ENCODE measurements around the gene FGF12. TPM values are rescaled to one million over a fixed set of nuclear protein-coding genes. Genes with fewer than 3 reads are reported as not detected.

Gene FGF12
- total RNA-seq, 1 experiment from 2014 or later: 9.7 TPM

DNA sequence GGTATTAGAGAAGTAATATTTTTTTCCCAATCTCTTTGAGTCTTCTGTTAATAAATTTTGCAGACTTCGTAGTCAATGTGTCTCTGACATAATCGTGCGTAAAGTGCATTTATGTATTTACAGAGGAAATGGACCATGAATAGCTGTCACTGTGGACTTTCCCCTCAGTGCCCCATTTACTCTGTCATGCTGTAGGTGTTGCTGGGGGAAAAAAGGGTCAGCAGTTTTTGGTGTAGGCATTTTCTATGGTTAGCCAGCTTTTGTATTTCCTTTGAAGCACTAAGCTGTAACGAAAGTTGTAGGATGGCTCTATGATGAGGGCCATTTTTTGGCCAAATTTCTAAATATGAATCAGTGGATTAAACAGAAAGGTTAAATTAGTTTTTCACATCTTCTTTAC lies 598.4 kb downstream of the FGF12 start:
- Mint-ChIP-seq H3K9me3 (ENCODE audit: low read depth, unreplicated experiment) (no peaks in the 10 kb centered on the region), H3K4me3 (ENCODE audit: low read depth, unreplicated experiment) (no peak overlapping the region), H3K27me3 (ENCODE audit: unreplicated experiment) (no peaks in the 10 kb centered on the region), H3K36me3 (ENCODE audit: insufficient read depth, unreplicated experiment) (no peaks in the 10 kb centered on the region), H3K27ac (ENCODE audit: unreplicated experiment) (no peak overlapping the region), H3K4me1 (ENCODE audit: low read depth, unreplicated experiment) (no peaks in the 10 kb centered on the region)
- BruUV-seq (replicated peaks): no TSS peak
- CTCF ChIA-PET: interaction anchor here (1.5 to 1.6 kb wide), 2 partner anchors 294 to 316 kb away, joined by 5 to 9 read pairs; no protein-coding TSS in a partner anchor
- no peak for DNase-seq
- TF ChIP-seq, protein P1, sequence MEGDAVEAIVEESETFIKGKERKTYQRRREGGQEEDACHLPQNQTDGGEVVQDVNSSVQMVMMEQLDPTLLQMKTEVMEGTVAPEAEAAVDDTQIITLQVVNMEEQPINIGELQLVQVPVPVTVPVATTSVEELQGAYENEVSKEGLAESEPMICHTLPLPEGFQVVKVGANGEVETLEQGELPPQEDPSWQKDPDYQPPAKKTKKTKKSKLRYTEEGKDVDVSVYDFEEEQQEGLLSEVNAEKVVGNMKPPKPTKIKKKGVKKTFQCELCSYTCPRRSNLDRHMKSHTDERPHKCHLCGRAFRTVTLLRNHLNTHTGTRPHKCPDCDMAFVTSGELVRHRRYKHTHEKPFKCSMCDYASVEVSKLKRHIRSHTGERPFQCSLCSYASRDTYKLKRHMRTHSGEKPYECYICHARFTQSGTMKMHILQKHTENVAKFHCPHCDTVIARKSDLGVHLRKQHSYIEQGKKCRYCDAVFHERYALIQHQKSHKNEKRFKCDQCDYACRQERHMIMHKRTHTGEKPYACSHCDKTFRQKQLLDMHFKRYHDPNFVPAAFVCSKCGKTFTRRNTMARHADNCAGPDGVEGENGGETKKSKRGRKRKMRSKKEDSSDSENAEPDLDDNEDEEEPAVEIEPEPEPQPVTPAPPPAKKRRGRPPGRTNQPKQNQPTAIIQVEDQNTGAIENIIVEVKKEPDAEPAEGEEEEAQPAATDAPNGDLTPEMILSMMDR (IDR thresholded peaks at IDR 0.05; ENCODE audit: unreplicated experiment): no peak
- intact Hi-C loops (cut with micrococcal nuclease; ENCODE audit: unreplicated experiment): loop anchor here (10.0 kb wide), 1 partner anchor 714 kb away; no protein-coding TSS in a partner anchor

DNA sequence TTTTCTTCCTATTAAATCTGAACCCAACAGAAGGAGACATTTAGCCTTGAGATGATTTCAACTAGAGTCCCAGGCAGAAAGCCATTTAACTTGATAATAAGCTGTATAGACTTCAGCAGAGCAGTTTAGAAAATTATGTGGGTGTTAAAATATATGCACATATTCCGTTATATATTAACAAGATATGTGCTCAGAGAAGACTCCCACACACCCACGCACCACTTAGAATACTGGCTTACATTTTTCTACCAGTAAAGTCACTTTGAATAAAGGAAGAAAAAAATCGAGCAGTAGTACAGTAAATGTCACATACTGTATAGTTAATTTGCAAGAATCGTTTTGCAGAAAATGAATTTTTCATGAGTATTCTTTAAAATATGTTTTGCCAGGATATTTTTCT lies 599.3 kb downstream of the FGF12 start:
- no peak for DNase-seq
- Mint-ChIP-seq H3K27me3 (ENCODE audit: unreplicated experiment) (no peaks in the 10 kb centered on the region), H3K36me3 (ENCODE audit: insufficient read depth, unreplicated experiment) (no peaks in the 10 kb centered on the region), H3K27ac (ENCODE audit: unreplicated experiment) (no peak overlapping the region), H3K9me3 (ENCODE audit: low read depth, unreplicated experiment) (no peaks in the 10 kb centered on the region), H3K4me1 (ENCODE audit: low read depth, unreplicated experiment) (no peaks in the 10 kb centered on the region), H3K4me3 (ENCODE audit: low read depth, unreplicated experiment) (no peak overlapping the region)
- BruUV-seq (replicated peaks): no TSS peak
- intact Hi-C loops (cut with micrococcal nuclease; ENCODE audit: unreplicated experiment): loop anchor here (10.0 kb wide), 1 partner anchor 713 kb away; no protein-coding TSS in a partner anchor
- TF ChIP-seq, protein P1 (IDR thresholded peaks at IDR 0.05; ENCODE audit: unreplicated experiment): no peak
- CTCF ChIA-PET: interaction anchor here (1.5 to 1.6 kb wide), 2 partner anchors 295 to 316 kb away, joined by 5 to 9 read pairs; no protein-coding TSS in a partner anchor

DNA sequence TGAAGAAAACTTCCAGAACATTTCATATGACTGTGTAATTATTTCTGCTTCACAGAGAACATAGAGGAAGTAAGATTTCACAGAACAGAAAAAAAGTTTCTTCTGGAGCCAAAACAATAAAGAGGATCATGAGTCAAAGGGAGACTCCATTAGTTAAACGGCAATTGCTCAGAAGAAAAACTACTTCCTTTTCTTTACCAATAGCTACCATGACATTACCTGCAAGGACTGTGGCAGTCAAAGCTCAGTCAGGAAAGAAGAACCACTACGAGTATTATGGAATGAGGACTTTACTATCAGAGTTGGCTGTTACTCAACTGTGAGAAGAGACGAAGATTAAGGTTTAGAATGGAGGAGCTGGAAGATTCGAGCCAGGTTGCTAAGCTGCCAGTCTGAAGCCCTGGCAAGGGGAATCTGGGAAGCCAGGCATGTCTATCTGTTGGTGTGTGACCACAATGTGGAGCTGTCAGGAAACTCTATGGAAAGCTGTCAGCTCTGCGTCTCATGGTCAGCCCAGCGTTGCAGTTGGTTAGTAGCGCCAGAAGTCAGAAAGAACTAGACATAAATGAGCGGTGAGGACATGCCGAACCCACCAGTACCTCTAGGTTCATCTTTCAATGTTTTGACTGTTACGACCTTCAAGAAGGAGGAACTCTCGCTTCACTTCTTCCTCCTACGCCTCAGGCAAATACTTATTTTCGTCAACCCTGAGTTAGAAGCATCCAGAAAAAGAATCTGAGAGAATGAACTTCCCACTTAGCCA lies 604.3 kb downstream of the FGF12 start:
- no peaks in the 10 kb centered on the region for H3K36me3 Mint-ChIP-seq (ENCODE audit: insufficient read depth, unreplicated experiment)
- DNase-seq: no peak
- BruUV-seq (replicated peaks): no TSS peak
- intact Hi-C loops (cut with micrococcal nuclease; ENCODE audit: unreplicated experiment): loop anchor here (10.0 kb wide), 1 partner anchor 708 kb away; no protein-coding TSS in a partner anchor
- no peaks in the 10 kb centered on the region for H3K4me1 Mint-ChIP-seq (ENCODE audit: low read depth, unreplicated experiment)
- no peaks in the 10 kb centered on the region for H3K9me3 Mint-ChIP-seq (ENCODE audit: low read depth, unreplicated experiment)
- no peaks in the 10 kb centered on the region for H3K27me3 Mint-ChIP-seq (ENCODE audit: unreplicated experiment)
- TF ChIP-seq, protein P1 (IDR thresholded peaks at IDR 0.05; ENCODE audit: unreplicated experiment): no peak
- CTCF ChIA-PET: no interaction called here
- H3K27ac Mint-ChIP-seq (ENCODE audit: unreplicated experiment): no peak overlapping the region
- no peak overlapping the region for H3K4me3 Mint-ChIP-seq (ENCODE audit: low read depth, unreplicated experiment)

DNA sequence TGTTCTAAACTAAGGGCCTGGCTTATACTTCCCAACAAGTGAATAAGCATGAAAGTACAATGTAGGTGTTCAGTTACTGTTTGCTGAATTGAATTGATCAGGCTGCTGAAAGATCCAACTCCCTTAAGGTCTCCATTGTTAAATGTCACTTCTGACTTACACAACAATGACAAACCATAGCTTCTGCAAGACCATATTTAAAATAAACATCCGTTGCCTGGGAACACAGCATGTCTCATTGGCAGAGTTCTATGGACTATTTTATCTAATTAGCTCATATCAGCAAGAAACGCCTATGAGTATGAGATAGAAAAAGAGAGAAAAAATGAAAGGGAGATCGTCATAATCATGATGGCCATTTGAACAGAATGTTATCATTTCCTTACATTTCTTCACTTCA lies 605.4 kb downstream of the FGF12 start:
- no TSS peak for BruUV-seq (replicated peaks)
- Mint-ChIP-seq H3K27ac (ENCODE audit: unreplicated experiment) (no peak overlapping the region), H3K9me3 (ENCODE audit: low read depth, unreplicated experiment) (no peaks in the 10 kb centered on the region), H3K27me3 (ENCODE audit: unreplicated experiment) (no peaks in the 10 kb centered on the region), H3K4me3 (ENCODE audit: low read depth, unreplicated experiment) (no peak overlapping the region), H3K36me3 (ENCODE audit: insufficient read depth, unreplicated experiment) (no peaks in the 10 kb centered on the region), H3K4me1 (ENCODE audit: low read depth, unreplicated experiment) (no peaks in the 10 kb centered on the region)
- TF ChIP-seq, protein P1 (IDR thresholded peaks at IDR 0.05; ENCODE audit: unreplicated experiment): no peak
- CTCF ChIA-PET: no interaction called here
- intact Hi-C loops (cut with micrococcal nuclease; ENCODE audit: unreplicated experiment): loop anchor here (10.0 kb wide), 1 partner anchor 707 kb away; no protein-coding TSS in a partner anchor
- no peak for DNase-seq

All from Calu3 (cell line).